Transverse colon (tissue), 4 donors: Measurements from ENCODE around the gene FBXO15. TPM values are rescaled to one million over a fixed set of nuclear protein-coding genes. Genes with fewer than 3 reads are reported as not detected.

Experiments
- DNase-seq: peaks from one replicate; pipeline ENCODE4 v3.0.0-alpha.2; 2019
- H3K27ac ChIP-seq, 4 donors: fragments of 200-600 bp; sonication (generic); 2 replicates each; pipeline ENCODE4 v1.5.1; 2016 to 2018; ENCODE audit warnings: inconsistent platforms in 4 of 4
- H3K27me3 ChIP-seq: fragments of 200-600 bp; sonication (generic); 2 replicates; pipeline ENCODE4 v1.5.1; 2017; ENCODE audit warnings: inconsistent platforms
- H3K36me3 ChIP-seq, 4 donors: fragments of 200-600 bp; sonication (generic); 2 replicates each; pipeline ENCODE4 v1.5.1; 2017 to 2019; ENCODE audit warnings: inconsistent platforms in 4 of 4
- H3K4me1 ChIP-seq, 4 donors: fragments of 200-600 bp; sonication (generic); 2 replicates each; pipeline ENCODE4 v1.5.1; 2017 to 2020; ENCODE audit warnings: inconsistent platforms in 4 of 4
- H3K4me3 ChIP-seq, 4 donors: fragments of 200-600 bp; sonication (generic); 1 replicate in 1 of 4; 2 replicates in 3 of 4; pipeline versions ENCODE4 v1.5.1 to v1.6.1; 2017 to 2019; ENCODE audit warnings: inconsistent platforms in 4 of 4
- H3K9me3 ChIP-seq, 2 donors: fragments of 200-600 bp; sonication (generic); 2 replicates each; pipeline ENCODE4 v1.5.1; 2017 to 2019; ENCODE audit warnings: inconsistent platforms in 2 of 2
- CTCF ChIP-seq, 5 experiments: fragments of 200-600 bp in 3 of 5; fragments of 450-650 bp in 2 of 5; sonication (generic) in 3 of 5; IDR thresholded peaks; 1 replicate in 2 of 5; 2 replicates in 3 of 5; pipeline ENCODE4 v1.5.1; 2016 to 2017; ENCODE audit warnings: antibody characterized with exemption in 5 of 5, inconsistent platforms in 3 of 5, mild to moderate bottlenecking in 2 of 5, moderate library complexity in 1 of 5
- EP300 ChIP-seq: sonication (generic); formaldehyde crosslinking; IDR thresholded peaks from one replicate; pipeline ENCODE4 v1.6.1; 2017; ENCODE audit warnings: antibody characterized with exemption, low read depth
- POLR2A ChIP-seq: fragments of 450-650 bp; IDR thresholded peaks from one replicate; pipeline ENCODE4 v1.6.1; 2016; ENCODE audit warnings: antibody characterized with exemption, mild to moderate bottlenecking, moderate library complexity
- POLR2AphosphoS5 ChIP-seq, 3 donors: sonication (generic); formaldehyde crosslinking; IDR thresholded peaks; one replicate each; pipeline ENCODE4 v1.6.1; 2016; ENCODE audit warnings: antibody characterized with exemption in 3 of 3
- WGBS, 2 donors: methylation state at CpG; one replicate each; pipeline ENCODE4 v1.1.5; 2018; ENCODE audit warnings: low coverage in 1 of 2; 5-methylcytosine and 5-hydroxymethylcytosine counted together
- in situ Hi-C, 4 donors: fragments of 200-750 bp; cut with MboI; loops; one replicate each; pipeline versions ENCODE4 v1.15.0 to v1.15.1; 2017; ENCODE audit warnings: low sequenced_read_pairs in 3 of 4, low pct_ligation_motif_present in 1 of 4, low pct_unique_long_range_greater_than_20kb in 1 of 4
- intact Hi-C: fragments of 100-400 bp; cut with DNase I; formaldehyde crosslinking; loops from one replicate; pipeline ENCODE4 v1.15.1; 2023; ENCODE audit warnings: low total_unique reads
- total RNA-seq, 4 donors: library from RNA; depleted of rRNA; stranded (reverse); fragments of >200 nt; gene quantifications; one replicate each; pipeline ENCODE4 v1.1.0, GENCODE V29; 2016

The FBXO15 gene
- total RNA-seq, 4 donors from 2014 or later: 0.14 to 0.64 TPM; not detected in 2

DNA sequence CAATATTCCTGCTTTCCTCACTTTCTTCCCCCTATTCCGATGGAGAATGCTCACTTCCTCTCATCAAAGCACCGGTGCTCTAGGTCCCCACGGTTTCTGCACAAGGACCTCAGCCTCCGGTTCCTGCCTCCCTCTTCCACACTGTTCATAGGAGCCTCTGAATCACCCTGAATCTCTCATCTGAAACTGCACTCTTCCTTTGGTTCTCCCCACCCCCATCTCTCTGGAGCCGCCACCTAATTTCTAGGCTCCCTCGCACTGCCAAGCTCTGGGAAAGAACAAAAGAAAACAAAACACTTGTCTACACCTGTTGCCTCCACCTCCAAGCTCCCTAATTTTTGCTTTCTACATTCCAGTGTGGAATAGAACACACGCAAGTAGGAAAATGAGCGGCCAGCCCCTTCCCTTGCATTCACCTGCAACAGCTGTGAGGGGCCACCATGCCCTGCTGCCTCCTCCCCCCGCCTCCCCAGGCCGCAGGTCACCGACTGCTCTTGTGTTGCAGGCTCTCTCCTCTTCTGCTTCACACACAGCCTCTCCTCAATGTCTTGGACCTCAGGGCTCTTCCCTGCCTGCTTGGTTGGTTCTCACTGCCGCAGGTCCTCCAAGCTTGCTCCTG lies 9.6 kb downstream of the FBXO15 start:
- TF ChIP-seq EP300 (no peak), POLR2A (no peak), CTCF (IDR thresholded peaks at IDR 0.05) (no peak), POLR2AphosphoS5 (IDR thresholded peaks at IDR 0.05) (no peak)
- H3K36me3 ChIP-seq: no peaks in the 10 kb centered on the region
- no peak overlapping the region for H3K27ac ChIP-seq
- H3K27me3 ChIP-seq: peaks cover 13% of the 10 kb centered on the region
- no peaks in the 10 kb centered on the region for H3K9me3 ChIP-seq
- H3K4me3 ChIP-seq: no peak overlapping the region
- DNase-seq: no peak
- 91 to 100% methylated on average over 1 to 12 of the region's 12 CpGs for WGBS, 2 donors
- H3K4me1 ChIP-seq: no peaks in the 10 kb centered on the region
- in situ Hi-C loops (no loop called here), intact Hi-C loops (no loop called here)

GRCh38 chr18:74132201-74132600 lies 15.4 kb downstream of the FBXO15 start:
- in situ Hi-C loops: no loop called here
- H3K36me3 ChIP-seq: no peaks in the 10 kb centered on the region
- TF ChIP-seq POLR2AphosphoS5 (IDR thresholded peaks at IDR 0.05) (no peak), CTCF (IDR thresholded peaks at IDR 0.05) (no peak), POLR2A (no peak)
- 63 to 64% methylated on average over 3 of the region's 3 CpGs for WGBS, 2 donors
- no peaks in the 10 kb centered on the region for H3K9me3 ChIP-seq
- no peak overlapping the region for H3K27ac ChIP-seq
- H3K4me1 ChIP-seq: no peaks in the 10 kb centered on the region
- DNase-seq: no peak
- peaks cover under 1% of the 10 kb centered on the region for H3K27me3 ChIP-seq
- intact Hi-C loops: no loop called here
- no peak overlapping the region for H3K4me3 ChIP-seq

- H3K27ac ChIP-seq: no peak overlapping the region
- TF ChIP-seq POLR2A (no peak), EP300 (no peak), CTCF (IDR thresholded peaks at IDR 0.05) (no peak), POLR2AphosphoS5 (IDR thresholded peaks at IDR 0.05) (no peak)
- no peak for DNase-seq
- no peaks in the 10 kb centered on the region for H3K27me3 ChIP-seq
- H3K4me3 ChIP-seq: no peak overlapping the region
- no peaks in the 10 kb centered on the region for H3K9me3 ChIP-seq
- in situ Hi-C loops (no loop called here), intact Hi-C loops (no loop called here)
- no peaks in the 10 kb centered on the region for H3K4me1 ChIP-seq
- WGBS, 2 donors: 82% methylated on average over 3 of the region's 3 CpGs
- H3K36me3 ChIP-seq: no peaks in the 10 kb centered on the region
Measured at GRCh38 chr18:74131124-74131523, 16.5 kb downstream of the FBXO15 start.

DNA sequence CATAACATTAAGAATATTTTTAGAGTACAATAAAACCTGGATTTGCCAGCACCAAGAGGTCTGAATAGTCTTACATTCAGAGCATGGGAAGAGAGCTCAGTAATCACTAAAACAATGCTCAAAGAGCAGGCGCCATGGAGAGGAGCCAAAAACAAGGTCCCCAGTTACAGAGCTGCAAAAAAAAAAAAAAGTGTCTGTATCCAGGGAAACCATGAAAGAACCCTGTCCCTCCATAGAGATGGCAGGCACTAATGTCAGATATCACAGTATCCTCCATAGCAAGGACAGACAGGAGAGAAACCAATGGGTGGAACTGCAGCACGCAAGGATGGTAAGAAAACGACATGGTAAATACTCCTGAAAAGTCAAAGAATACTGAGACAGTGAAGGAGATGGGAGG lies 19.5 kb downstream of the FBXO15 start:
- Histone ChIP-seq H3K36me3 (no peaks in the 10 kb centered on the region), H3K9me3 (no peaks in the 10 kb centered on the region), H3K27ac (no peak overlapping the region), H3K4me3 (no peak overlapping the region), H3K4me1 (no peaks in the 10 kb centered on the region), H3K27me3 (peaks cover 7% of the 10 kb centered on the region)
- in situ Hi-C loops (no loop called here), intact Hi-C loops (no loop called here)
- WGBS, 2 donors: 58 to 82% methylated on average over 3 of the region's 3 CpGs
- no peak for DNase-seq
- TF ChIP-seq POLR2A: no peak
- TF ChIP-seq CTCF (IDR thresholded peaks at IDR 0.05): no peak
- no peak for TF ChIP-seq POLR2AphosphoS5 (IDR thresholded peaks at IDR 0.05)
- TF ChIP-seq EP300: no peak
